Muscle of arm (tissue), 12 donors: ENCODE data around the gene LSR. TPM values are rescaled to one million over a fixed set of nuclear protein-coding genes. Genes with fewer than 3 reads are reported as not detected.
"Not testable (repeated sequence)": the region's sequence is repeated elsewhere in the genome, so short reads cannot be mapped to it uniquely, and the experiment has no call there.

Source experiments
- DNase-seq: peaks from one replicate; pipeline ENCODE4 v3.0.0-alpha.2; 2013
- polyA plus RNA-seq, 12 donors: library from polyadenylated mRNA; unstranded; fragments of 120-200 nt; gene quantifications; one replicate each; pipeline ENCODE4 v1.2.1, GENCODE V29; 2013; ENCODE audit not compliant: insufficient read length in 12 of 12

LSR gene
- polyA plus RNA-seq, 12 donors: 1.9 to 27.8 (median 5.0) TPM; not detected in 1

DNA sequence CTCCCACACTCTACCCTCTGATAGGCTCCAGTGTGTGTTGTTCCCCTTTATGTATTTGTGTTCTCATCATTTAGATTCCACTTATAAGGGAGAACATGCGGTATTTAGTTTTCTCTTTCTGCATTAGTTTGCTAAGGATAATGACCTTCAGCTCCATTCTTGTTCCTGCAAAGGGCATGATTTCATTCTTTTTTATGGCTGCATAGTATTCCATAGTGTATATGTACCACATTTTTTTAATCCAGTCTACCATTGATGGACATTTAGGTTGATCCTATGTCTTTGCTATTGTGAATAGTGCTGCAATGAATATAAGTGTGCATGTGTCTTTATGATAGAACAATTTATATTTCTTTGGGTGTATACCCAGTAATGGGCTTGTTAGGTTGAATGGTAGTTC lies 9.2 kb upstream of the LSR start:
- DNase-seq: not testable (repeated sequence)

DNA sequence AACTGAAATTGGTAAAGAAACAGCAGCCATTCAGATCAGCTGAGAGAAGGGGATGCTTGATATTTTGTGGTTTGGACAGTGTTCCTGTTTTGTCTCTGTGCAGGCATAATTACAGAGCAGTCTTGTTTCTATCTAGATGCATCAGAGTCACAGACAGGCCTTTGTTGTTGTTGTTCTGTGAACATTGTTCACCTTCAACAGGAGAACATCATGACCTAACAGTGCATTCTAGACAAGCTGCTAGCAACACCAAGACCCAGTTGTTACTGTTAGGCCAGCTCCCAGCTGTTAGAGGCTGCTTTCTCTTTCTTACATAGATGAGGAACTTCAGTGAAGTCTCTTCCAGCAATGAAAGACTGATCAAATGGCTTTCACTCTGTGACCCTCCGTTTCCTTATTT lies 8.5 kb upstream of the LSR start:
- no peak for DNase-seq

DNA sequence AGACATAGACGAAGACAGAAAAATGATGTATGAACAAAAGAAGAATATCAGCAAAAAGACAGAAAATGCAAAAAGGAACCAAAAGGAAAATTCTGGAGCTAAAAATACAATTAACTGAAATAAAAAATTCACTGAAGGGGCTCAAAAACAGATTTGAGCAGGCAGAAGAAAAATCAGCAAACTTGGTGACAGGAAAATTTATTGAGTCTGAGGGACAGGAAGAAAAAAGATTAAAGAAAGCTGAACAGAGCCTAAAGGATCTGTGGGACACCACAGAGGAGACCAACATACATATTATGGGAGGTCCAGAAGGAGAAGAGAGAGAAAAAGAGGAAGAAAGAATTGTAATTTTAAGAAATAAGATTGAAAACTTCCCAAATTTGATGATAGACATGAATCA lies 7.4 kb upstream of the LSR start:
- DNase-seq: no peak

DNA sequence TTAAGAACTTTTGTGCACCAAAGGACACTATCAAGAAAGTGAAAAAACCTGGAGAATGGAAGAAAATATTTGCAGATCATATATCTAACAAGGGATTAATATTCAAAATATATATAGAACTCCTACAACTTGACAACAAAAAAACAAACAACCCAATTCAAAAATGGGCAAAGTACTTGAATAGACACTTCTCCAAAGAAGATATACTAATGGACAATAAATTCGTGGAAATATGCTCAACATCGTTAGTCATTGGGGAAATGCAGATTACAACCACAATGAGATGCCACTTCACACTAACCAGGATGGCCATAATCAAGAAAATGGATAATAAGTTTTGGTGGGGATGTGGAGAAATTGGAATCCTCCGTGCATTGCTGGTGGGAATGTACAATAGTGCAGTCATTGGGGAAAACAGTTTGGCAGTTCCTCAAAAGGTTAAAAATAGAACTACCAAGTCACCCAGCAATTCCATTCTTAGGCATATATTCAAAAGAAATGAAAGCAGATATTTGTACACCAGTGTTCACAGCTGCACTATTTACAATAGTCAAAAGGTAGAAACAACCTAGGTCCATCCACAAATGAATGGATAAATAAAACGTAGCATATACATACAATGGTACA lies 2.2 kb upstream of the LSR start:
- no peak for DNase-seq

DNA sequence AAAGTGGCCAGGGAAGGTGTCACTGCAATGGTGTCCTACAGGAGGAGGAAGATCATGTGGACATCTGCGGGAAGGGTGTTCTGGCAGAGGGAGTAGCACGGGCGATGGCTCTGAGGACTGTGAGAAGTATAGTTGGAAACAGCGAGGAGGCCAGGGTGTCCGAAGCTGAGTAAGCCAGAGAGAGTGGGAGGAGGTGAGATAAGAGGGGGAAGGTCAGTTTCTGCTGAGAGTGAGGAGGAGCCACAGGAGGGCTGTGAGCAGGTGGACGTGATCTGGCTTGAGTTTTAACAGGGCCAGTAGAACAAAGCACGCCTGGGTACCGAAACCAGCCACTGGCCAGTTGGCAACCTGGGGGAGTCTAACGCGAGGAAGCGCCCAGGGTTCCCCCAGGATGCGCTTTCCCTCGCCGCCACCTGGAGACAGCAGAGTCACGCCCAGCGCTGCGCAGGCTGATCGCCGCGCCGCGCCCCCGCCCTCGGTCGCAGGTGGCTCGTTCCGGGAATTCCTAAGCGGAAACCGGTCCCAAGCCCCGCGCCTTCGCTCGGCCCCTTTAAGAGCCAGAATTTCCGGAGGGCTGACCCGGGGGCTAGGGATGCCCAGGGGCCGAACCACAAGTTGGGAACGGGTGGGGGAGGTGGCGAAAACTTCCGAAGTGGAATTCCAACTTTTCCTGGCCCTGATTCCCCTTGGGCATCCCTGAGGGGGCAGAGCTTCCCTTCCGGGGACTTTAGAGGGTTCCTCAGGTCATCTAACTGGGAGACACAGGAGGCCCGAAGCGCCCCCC lies 1.1 kb upstream of the LSR start:
- no peak for DNase-seq

DNA sequence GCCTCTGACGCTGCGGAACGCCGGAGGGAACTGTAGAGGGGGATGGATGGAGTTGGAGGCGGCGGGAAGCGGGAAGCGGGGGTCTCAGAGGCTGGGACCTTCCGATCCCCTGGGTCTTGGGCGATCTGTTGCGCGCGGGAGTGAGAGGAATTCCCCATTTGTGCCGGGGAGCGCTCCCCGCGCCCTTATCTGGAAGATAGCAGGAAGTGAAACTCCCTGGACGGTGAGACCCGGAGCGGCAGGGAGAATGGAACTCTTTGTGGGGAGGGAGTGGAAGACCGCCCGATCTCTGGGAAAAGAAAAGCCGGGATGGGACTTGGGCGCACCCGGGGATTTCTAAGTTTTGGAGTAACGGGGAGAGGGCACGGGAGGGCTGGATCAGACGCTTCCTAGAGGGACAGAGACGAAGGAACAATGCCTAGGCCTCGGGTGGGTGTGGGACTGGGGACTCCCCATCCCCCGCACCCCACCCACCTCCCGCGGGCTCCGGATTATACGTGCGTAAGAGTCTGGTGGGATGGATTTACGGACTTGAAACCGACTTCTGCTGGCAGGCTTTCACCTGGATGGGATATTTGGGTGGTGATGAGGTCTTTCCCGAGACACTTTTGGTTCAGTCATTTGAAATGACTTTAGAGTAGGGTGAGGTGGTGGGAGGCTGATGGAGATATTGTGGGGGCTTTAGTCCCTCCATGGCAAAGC lies 495 bp downstream of the LSR start:
- DNase-seq: no peak

DNA sequence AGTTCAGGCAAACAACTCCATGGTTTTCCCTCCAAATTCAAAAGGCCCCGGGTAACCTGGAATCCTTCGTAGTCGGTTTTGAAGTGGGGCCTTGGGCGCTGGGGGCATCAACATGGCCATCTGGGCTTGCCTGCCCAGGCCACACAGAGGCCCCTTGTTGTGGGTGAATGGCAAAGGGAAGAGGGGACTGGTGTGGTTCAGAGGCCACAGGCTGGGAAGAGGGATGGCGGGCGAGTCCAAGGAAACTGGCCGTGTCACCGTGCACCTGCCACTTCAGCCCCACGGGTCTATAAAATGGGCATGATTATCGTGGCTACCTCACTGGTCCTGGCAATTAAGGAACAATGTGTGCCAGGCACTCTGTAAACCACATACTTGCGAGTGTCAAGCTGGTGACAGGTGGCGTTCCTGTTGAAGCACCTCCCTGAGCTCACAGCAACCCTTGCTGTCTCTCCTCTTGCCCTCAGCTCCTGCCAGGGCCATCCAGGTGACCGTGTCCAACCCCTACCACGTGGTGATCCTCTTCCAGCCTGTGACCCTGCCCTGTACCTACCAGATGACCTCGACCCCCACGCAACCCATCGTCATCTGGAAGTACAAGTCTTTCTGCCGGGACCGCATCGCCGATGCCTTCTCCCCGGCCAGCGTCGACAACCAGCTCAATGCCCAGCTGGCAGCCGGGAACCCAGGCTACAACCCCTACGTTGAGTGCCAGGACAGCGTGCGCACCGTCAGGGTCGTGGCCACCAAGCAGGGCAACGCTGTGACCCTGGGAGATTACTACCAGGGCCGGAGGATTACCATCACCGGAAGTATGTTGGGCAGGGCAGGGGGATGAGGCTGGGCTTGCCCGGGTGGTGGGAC lies 1.3 kb downstream of the LSR start:
- no peak for DNase-seq

DNA sequence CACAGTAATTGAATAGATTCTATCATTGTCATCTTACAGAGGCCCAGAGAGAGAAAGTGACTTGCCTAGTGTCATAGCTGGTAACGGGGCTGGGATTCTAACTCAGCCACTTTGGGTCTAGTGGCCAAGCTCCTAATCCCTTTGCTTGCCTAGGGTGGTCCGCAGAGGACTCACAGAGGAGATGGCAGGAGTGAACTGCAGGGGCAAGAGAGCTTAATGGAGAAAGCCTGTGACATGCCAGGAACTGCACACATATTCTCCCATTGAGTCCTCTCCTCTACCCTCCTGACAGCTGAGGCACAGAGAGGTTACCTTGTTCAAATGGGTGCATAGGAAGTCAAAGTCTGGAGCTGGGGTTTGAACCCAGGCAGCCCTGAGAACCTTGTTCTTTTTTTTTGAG lies 2.7 kb downstream of the LSR start:
- DNase-seq: no peak

DNA sequence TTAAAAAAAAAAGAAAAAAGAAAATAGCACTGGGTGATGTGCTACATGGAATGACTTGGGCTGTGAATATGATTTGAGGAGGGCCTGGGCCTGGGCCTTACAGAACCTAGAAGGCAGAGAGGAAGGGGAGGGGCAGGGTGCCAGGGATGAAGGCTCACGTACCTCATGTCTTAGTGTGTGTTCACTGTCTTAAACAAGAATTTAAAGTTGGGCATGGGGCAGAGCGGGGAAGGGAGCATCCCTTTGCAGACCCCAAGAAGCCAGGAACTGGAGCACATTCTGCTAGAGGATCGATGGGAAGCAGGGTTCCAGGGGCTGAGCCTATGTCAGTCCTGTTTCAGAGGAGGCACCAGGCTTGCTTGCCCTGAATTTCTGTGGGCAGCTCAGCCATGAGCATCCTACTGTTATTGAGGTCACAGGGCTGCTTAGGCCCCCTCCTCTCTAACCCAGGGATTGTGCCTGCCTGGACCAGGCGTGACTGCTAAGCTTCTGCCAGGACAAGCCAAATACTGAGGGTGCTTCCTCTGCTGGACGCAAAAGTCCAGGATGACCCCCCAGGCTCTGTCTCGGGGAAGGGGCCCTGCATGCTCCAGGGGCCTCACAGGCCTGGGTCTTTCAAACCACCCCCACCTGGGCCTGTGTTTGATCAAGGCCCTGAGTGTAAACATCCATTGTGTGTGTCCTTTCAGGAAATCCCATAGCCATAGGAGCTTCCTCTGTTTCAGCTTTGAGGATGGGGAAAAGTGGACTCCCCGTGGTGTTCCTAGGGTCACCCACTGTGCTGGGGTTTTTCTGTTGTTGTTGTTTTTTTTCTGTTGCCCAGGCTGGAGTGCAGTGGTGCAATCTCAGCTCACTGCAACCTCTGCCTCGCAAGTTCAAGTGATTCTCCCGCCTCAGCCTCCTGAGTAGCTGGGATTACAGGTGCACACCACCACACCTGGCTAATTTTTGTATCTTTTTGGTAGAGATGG lies 4.8 kb downstream of the LSR start:
- no peak for DNase-seq

DNA sequence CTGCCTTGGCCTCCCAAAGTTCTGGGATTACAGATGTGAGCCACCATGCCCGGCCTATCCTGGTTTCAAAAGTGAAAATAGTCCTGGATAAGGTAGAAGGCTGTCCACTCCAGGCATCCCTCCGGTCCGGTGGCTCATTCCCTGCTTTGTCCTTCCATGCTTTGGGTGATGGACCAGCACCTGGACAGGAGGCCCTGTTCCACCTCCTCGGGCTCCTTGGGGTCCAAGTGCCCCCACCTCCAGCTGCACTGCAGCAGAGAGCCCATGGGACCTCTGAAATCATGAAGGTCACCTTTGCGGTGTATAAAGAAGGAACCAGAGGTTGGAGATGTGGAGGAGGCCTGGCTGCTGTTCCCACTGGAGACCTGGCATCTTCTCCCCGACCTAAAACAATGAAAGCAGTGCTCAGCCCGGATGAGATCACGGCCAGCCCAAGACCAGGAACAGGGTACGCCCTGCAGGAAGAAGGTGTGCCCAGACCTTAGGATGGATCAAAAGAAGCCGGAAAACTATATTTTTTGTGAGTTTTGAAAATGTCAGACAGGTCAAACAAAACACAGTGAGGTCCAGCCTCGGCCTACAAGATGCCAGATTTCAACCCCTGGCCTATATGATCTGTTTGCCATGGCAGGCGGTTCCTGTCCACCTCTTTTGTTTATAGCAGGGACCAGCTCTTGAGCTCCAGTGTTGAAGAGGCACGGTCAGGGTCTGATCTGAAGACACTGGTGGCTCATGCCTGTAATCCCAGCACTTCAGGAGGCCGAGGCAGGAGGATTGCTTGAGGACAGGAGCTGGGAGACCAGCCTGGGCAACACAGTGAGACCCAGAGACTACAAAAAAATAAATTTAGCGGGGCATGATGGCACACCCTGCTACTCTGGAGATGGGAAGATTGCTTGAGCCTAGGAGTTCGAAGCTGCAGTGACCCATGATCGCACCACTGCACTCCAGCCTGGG lies 5.8 kb downstream of the LSR start:
- no peak for DNase-seq

DNA sequence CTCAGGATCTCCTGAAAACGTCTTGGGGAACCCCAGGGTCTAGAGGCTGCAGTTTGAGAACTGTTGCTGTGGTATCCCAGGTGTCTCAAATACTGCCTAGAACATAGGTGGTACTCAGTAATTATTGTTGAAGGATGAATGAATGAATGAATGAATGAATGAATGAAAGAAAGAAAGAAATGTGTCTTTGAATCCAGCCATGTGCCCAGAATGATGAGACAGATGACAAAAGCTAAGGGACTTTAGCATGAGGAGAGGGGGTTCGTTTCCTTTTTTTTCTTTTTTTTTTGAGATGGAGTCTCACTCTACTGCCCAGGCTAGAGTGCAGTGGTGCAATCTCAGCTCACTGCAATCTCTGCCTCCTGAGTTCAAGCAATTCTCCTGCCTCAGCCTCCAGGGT lies 7.8 kb downstream of the LSR start:
- no peak for DNase-seq

DNA sequence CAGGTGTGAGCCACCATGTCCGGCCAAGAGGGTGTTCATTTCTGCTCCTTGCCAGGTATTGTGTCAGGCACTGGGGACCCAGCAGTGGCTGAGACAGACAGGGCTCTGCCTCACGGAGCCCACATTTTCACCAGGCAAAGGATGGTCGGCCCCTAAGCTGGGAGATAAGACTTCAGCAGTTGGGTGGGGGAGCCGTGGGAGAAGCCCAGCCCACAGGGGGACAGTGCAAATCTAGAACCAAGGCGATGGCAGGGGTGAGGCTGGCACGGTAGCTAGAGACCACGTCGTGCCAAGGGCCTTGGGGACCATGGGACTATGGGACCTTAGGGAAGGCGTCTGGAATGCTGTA lies 8.3 kb downstream of the LSR start:
- no peak for DNase-seq

DNA sequence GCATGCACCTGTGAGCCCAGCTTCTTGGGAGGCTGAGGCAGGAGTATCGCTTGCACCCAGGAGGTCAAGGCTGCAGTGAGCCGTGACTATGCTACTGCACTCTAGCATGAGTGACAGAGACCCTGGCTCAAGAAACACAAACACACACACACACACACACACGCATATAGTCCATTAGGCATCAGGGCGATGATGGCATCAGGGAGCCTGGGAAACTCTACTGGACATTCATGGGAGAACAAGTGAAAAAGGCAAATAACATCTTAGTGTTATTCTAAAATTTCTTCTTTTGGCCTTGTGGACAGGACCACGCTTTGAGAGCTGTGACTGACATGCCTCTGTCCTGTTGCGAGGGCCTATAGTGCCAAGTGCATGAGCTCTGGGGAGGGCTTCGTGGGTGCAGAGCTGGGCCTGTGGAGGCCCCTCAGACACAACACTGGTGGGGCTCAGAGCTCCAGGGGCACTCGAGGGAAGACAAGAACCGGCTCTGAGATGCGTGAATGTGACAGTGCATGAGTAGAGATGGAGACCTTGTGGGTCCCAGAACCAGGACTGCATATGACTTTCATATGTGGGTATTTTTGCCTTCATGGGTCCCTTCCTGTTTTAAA lies 12.0 kb downstream of the LSR start:
- no peak for DNase-seq

DNA sequence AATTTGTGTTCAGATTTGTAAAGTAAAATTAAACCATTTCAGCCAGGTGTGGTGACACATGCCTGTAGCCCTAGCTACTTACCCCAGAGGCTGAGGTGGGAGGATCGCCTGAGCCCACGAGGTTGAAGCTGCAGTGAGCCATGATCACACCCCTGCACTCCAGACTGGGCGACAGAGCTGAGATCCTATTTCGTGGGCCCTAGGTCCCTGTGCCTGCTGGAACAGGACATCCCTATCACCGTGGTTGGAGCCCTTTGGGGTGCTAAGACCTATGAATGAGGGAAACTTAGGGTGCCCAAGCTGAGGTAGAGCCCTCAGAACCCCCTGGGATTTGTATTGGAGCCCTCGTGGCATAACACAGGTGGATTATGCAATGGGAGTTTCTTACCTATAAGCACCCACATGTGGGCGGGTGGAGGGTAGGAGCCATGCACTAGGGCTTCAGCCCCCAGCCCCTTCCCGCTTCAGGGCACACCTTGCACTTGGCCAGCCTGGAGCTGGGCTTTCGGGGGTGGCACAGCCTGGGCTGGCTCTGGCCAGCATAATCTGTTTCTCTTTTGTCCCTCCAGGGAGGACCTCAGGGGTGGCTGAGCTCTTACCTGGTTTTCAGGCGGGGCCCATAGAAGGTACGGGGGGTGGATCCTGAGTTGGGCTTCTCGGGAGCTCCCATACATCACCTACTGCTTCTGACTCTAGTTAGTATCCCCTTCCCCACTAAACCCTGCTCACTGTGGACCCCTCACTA lies 12.7 kb downstream of the LSR start:
- no peak for DNase-seq

DNA sequence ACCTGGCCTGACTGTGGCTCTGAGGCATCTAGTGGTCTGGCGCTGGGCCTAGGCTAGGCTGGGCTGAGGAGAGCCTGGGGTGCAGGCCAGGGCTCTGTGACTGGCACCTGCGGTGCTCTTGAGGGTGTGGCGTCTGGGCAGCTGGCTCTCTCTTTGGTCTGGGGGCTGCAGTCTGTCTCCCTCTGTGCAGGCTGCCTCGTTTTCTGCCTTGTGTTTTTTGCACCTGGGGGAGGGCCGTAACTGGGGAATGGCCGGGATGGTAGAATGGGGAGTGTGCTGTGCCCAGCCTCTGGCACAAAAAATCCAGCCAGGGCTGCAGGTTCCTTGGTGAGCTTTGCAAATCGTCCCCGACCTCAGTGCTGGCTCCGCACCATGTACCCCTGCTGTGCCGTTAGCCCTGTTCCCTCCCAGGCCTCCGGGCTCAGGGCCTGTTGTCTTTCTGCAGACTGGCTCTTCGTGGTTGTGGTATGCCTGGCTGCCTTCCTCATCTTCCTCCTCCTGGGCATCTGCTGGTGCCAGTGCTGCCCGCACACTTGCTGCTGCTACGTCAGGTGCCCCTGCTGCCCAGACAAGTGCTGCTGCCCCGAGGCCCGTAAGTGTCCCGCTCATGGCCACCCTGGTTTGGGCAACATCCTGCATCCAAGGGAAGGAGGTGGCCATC lies 13.4 kb downstream of the LSR start:
- no peak for DNase-seq

DNA sequence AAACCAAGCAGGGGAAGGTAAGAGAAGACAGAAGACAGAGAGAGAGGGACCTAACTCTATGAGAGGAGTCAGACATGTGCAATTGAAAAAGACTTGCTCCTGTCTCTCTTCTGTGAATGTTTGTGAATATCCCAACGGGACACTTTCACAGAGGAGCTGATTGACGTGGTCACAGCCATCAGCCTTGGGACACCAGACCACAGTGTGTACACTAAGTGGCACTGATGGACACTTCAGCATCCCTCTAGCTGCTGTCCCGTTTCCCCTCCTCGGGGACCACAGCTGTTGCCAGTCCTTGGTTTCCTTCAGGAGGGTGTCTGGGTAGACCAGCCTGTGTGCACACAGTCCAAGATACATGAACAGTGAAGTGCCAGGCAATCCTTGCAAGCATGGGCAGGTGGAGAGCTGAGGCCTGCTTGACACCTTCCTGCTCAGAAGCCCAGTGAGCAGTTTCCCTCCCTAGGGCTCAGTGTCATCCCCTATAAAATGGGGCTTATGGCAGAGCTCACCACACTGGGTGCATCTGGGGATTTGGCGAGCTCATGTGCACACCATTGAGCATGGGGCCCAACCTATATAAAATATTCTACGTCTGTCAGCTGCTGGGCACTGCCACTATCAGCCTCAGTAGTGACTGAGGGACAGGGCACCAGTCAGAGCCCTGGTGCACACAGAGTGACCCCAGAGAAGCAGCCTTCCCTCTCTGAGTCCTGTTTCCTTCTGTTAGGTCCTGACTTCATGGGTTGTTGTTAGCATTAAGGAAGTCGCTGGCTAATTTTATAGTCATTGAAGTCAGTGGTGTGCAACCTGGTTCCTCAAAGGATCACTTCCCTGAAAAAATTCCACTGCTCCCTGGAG lies 15.7 kb downstream of the LSR start:
- DNase-seq: no peak
